Measurements from ENCODE around the gene LHFPL4.

Gene LHFPL4

GRCh38 chr3:9474482-9474881 is 79.1 kb downstream of the LHFPL4 start:
- Histone ChIP-seq H3K9me3 (ENCODE audit: control insufficient read depth, insufficient read depth, low read length) (no peaks in the 10 kb centered on the region), H3K9ac (ENCODE audit: low read depth, low read length) (no peak overlapping the region), H3K36me3 (ENCODE audit: insufficient read depth, low read length) (peaks cover 82% of the 10 kb centered on the region), H3K4me1 (ENCODE audit: insufficient read depth, low read length) (no peaks in the 10 kb centered on the region)

- Histone ChIP-seq H3K9ac (ENCODE audit: low read depth, low read length) (no peak overlapping the region), H3K36me3 (ENCODE audit: insufficient read depth, low read length) (peaks cover 79% of the 10 kb centered on the region), H3K9me3 (ENCODE audit: control insufficient read depth, insufficient read depth, low read length) (no peaks in the 10 kb centered on the region), H3K4me1 (ENCODE audit: insufficient read depth, low read length) (no peaks in the 10 kb centered on the region)
Measured at GRCh38 chr3:9473496-9474065, 80.0 kb downstream of the LHFPL4 start.

GRCh38 chr3:9469986-9470385 is 83.6 kb downstream of the LHFPL4 start:
- Histone ChIP-seq H3K4me1 (ENCODE audit: insufficient read depth, low read length) (no peaks in the 10 kb centered on the region), H3K9ac (ENCODE audit: low read depth, low read length) (no peak overlapping the region), H3K9me3 (ENCODE audit: control insufficient read depth, insufficient read depth, low read length) (no peaks in the 10 kb centered on the region), H3K36me3 (ENCODE audit: insufficient read depth, low read length) (peaks cover 72% of the 10 kb centered on the region)

- no peak overlapping the region for H3K9ac ChIP-seq (ENCODE audit: low read depth, low read length)
- no peaks in the 10 kb centered on the region for H3K9me3 ChIP-seq (ENCODE audit: control insufficient read depth, insufficient read depth, low read length)
- peaks cover 68% of the 10 kb centered on the region for H3K36me3 ChIP-seq (ENCODE audit: insufficient read depth, low read length)
- H3K4me1 ChIP-seq (ENCODE audit: insufficient read depth, low read length), result no peaks in the 10 kb centered on the region
Measured at GRCh38 chr3:9468460-9468859, 85.2 kb downstream of the LHFPL4 start.

- no peak overlapping the region for H3K9ac ChIP-seq (ENCODE audit: low read depth, low read length)
- no peaks in the 10 kb centered on the region for H3K4me1 ChIP-seq (ENCODE audit: insufficient read depth, low read length)
- no peaks in the 10 kb centered on the region for H3K9me3 ChIP-seq (ENCODE audit: control insufficient read depth, insufficient read depth, low read length)
- H3K36me3 ChIP-seq (ENCODE audit: insufficient read depth, low read length), result peaks cover 58% of the 10 kb centered on the region
Measured at GRCh38 chr3:9467451-9467850, 86.2 kb downstream of the LHFPL4 start.

GRCh38 chr3:9455596-9456131 is 98.0 kb downstream of the LHFPL4 start:
- Histone ChIP-seq H3K36me3 (ENCODE audit: insufficient read depth, low read length) (peaks cover 23% of the 10 kb centered on the region), H3K9me3 (ENCODE audit: control insufficient read depth, insufficient read depth, low read length) (no peaks in the 10 kb centered on the region), H3K9ac (ENCODE audit: low read depth, low read length) (no peak overlapping the region), H3K4me1 (ENCODE audit: insufficient read depth, low read length) (no peaks in the 10 kb centered on the region)

GRCh38 chr3:9452417-9452816 is 101.2 kb downstream of the LHFPL4 start:
- Histone ChIP-seq H3K36me3 (ENCODE audit: insufficient read depth, low read length) (peaks cover 34% of the 10 kb centered on the region), H3K9ac (ENCODE audit: low read depth, low read length) (no peak overlapping the region), H3K9me3 (ENCODE audit: control insufficient read depth, insufficient read depth, low read length) (no peaks in the 10 kb centered on the region), H3K4me1 (ENCODE audit: insufficient read depth, low read length) (no peaks in the 10 kb centered on the region)

GRCh38 chr3:9450991-9451390 is 102.6 kb downstream of the LHFPL4 start:
- no peak overlapping the region for H3K9ac ChIP-seq (ENCODE audit: low read depth, low read length)
- no peaks in the 10 kb centered on the region for H3K9me3 ChIP-seq (ENCODE audit: control insufficient read depth, insufficient read depth, low read length)
- no peaks in the 10 kb centered on the region for H3K4me1 ChIP-seq (ENCODE audit: insufficient read depth, low read length)
- peaks cover 46% of the 10 kb centered on the region for H3K36me3 ChIP-seq (ENCODE audit: insufficient read depth, low read length)

- Histone ChIP-seq H3K9me3 (ENCODE audit: control insufficient read depth, insufficient read depth, low read length) (no peaks in the 10 kb centered on the region), H3K36me3 (ENCODE audit: insufficient read depth, low read length) (peaks cover 45% of the 10 kb centered on the region), H3K4me1 (ENCODE audit: insufficient read depth, low read length) (no peaks in the 10 kb centered on the region), H3K9ac (ENCODE audit: low read depth, low read length) (no peak overlapping the region)
Measured at GRCh38 chr3:9450126-9450525, 103.5 kb downstream of the LHFPL4 start.

- no peak overlapping the region for H3K9ac ChIP-seq (ENCODE audit: low read depth, low read length)
- peaks cover 58% of the 10 kb centered on the region for H3K36me3 ChIP-seq (ENCODE audit: insufficient read depth, low read length)
- no peaks in the 10 kb centered on the region for H3K4me1 ChIP-seq (ENCODE audit: insufficient read depth, low read length)
- H3K9me3 ChIP-seq (ENCODE audit: control insufficient read depth, insufficient read depth, low read length), result no peaks in the 10 kb centered on the region
Measured at GRCh38 chr3:9448643-9449042, 105.0 kb downstream of the LHFPL4 start.
